Glomerular visceral epithelial cell (primary cell): ENCODE data around the gene ADM.

Experiments
- DNase-seq: peaks from one replicate; pipeline ENCODE4 v3.0.0-alpha.2; 2016; ENCODE audit errors: extremely low spot score

The ADM gene

GRCh38 chr11:10328314-10329098, 23.6 kb downstream of the ADM start:
- no peak for DNase-seq

GRCh38 chr11:10329356-10329755, 24.5 kb downstream of the ADM start:
- no peak for DNase-seq

- peak; percentile 43 for DNase-seq
Measured at GRCh38 chr11:10329935-10330334, 25.1 kb downstream of the ADM start.

GRCh38 chr11:10331548-10332289, 26.8 kb downstream of the ADM start:
- DNase-seq = no peak

- no peak for DNase-seq
Measured at GRCh38 chr11:10333490-10333889, 28.6 kb downstream of the ADM start.

GRCh38 chr11:10338287-10338686, 33.4 kb downstream of the ADM start:
- DNase-seq = no peak

- peak; percentile 75 for DNase-seq
Measured at GRCh38 chr11:10348650-10349280, 43.9 kb downstream of the ADM start.

GRCh38 chr11:10349281-10349665, 44.4 kb downstream of the ADM start:
- no peak for DNase-seq

- no peak for DNase-seq
Measured at GRCh38 chr11:10349806-10350205, 44.9 kb downstream of the ADM start.

GRCh38 chr11:10350334-10350733, 45.5 kb downstream of the ADM start:
- DNase-seq = peak; percentile 78

GRCh38 chr11:10351435-10351764, 46.5 kb downstream of the ADM start:
- no peak for DNase-seq

- DNase-seq = peak; percentile 78
Measured at GRCh38 chr11:10351765-10352641, 47.1 kb downstream of the ADM start.

GRCh38 chr11:10352921-10353550, 48.2 kb downstream of the ADM start:
- no peak for DNase-seq

GRCh38 chr11:10354389-10354788, 49.5 kb downstream of the ADM start:
- no peak for DNase-seq

GRCh38 chr11:10355257-10355661, 50.4 kb downstream of the ADM start:
- DNase-seq = peak; percentile 54

- no peak for DNase-seq
Measured at GRCh38 chr11:10356161-10356560, 51.3 kb downstream of the ADM start.
